ENCODE measurements around the gene SLCO2A1.
A peak's percentile ranks its signal among the peaks of the same experiment; 100 is the strongest.

SLCO2A1 gene

DNA sequence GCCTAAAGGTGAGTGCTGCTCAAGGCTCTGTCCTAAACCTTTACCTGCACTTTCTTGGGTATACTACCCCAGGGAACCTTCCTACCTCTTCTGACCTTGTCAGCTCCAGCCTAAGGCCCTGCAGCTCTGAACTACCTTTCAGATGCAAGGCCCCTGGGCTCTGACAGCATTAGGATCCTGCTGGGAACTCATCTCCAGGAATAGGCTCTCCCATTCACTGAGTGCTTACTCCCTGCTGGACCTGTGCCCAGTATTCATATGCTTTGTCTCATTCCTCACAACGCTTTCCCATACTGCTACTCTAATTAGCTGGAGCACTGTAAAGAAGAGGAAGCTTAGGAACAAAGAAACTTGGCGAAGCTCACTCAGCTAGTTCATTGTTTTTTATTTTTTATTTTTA lies 80.3 kb downstream of the SLCO2A1 start:
- no peak for DNase-seq (ENCODE audit: low read depth)

DNA sequence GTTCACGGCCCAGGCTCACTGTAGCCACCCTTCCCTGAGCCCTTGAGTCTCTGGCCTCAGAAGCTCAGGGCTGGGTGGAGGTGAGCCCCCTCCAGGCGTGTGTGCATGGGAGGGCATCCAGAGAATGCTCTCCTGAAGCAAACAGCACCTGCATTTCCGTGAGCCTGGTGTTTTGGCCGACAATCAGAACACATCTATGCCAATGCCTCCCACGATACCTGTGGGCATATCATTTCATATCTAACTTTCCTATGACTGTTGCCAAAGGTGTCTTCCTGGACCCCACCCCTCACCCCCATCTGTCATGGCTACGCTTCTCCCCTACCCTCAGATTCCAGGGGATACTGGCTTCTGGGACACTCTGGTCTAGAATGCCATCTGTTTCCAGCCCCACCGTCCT lies 80.7 kb downstream of the SLCO2A1 start:
- DNase-seq (ENCODE audit: low read depth) = no peak

DNA sequence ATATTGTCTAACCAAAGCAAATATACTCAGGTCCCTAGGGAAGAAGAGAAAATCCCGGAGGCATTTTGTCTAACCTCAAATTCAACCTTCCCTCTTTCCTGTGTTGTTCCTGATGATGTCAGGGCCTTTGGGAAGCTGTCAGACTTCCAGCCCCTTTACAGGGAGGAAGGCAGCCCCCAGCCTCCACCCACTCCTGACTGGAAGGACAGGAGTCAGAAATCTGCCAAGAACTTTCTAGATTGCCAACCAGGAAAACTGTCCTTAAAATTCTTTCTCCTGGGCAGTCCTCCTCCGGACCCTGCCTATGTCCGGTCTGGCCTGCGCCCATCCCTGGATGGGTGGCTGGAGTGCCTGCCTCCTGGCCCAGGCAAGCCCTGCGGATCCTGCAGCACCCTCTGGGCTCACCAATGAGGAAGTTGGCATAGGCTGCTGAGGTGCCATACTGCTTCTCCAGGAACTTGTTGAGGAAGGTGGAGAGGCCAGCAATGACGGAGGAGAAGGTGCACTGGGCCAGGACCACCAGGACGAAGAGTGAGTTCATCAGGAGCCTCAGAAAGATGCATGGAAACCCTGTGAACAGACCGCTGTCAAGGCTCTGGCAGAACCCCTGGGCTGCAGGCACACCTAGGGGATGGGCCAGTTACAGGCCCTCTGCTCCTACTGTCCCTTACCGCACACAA lies 81.5 kb downstream of the SLCO2A1 start:
- no peak for DNase-seq (ENCODE audit: low read depth)

DNA sequence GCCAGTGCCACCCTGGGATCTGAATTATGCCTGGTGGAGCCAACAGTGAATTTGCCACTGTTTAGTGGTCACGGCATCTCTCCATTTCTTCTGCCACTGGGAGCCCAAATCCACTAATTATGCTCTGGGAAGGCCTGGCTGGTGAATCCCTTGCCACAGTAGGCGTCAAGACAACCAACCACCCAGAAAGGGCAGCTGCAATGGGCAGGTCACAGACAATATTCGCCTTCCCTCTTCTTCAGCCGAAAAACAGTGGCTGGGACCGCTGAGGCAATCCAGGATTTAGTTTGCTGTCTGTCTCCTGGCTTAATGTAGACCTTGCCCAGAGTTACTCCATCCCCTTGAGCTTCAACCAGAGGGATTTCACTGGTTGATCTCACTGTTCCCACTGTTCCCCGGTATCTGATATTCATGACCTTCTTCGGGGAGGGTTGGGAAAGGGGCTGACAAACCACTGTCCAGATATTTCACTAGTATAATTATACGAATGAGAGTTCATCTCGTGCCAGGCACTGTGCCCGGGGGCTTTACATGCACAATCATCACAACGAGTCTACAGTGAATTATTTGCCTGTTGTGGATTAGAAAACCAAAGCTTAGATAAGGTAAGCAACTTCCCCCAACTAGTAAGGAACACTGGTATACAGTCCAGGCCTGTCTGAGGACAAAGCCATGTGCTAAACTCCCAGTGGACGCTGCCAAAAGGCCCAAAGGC lies 84.2 kb downstream of the SLCO2A1 start:
- no peak for DNase-seq (ENCODE audit: low read depth)

DNA sequence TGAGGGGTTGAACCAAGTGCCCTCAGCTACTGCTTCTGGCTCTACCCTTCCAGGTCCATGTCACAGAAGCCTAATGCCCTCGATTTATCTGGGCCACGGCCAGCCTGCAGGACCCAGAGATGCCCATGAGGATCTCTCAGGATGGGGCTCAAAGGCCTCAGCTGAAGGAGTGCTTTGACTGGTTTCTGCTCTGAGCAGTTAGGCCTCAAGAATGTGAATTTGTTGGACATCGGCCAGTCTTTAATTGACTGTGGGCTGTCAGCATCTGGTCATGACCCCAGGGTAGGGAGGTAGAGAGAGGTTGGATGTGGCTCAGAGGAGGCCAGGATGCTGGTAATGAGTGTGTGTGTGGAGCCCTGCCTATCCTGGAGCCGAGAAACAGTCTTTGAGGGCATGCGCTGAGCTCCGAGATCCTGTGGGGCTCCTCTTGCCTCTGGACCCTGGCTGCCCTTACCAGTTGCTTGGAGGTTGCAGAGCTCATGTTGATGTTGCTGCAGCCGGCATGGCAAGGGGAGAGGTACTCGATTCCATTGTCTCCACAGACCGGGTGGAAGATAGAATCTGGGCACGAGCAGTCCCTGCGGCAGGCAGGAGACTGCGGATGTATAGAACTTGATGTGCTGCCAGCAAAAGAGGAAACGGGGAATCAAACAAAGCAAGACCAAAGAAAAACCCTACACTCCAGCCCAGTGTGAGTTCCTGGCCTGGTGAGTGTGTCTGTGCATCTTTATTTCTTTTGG lies 84.9 kb downstream of the SLCO2A1 start:
- DNase-seq (ENCODE audit: low read depth) = peak; percentile 88

DNA sequence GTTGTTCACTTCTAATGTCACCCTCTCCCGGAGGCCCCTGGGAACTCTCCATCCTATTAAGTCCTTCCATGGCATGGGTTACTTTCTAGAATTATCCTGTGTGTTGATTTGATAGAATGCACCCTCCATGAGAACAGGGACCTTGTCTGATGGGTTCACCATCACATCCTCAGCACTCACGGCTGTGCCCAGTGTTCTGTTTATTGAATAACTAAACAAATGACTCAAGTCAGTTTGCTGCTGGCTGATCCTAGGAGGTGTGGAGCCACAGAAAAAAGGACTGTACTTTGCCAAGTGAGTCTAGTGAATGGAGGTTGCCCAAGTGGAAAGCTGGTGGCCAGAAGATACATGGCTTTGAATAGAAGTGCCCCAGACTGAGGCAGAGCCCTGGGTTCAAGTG lies 85.5 kb downstream of the SLCO2A1 start:
- DNase-seq (ENCODE audit: low read depth) = peak; percentile 59

DNA sequence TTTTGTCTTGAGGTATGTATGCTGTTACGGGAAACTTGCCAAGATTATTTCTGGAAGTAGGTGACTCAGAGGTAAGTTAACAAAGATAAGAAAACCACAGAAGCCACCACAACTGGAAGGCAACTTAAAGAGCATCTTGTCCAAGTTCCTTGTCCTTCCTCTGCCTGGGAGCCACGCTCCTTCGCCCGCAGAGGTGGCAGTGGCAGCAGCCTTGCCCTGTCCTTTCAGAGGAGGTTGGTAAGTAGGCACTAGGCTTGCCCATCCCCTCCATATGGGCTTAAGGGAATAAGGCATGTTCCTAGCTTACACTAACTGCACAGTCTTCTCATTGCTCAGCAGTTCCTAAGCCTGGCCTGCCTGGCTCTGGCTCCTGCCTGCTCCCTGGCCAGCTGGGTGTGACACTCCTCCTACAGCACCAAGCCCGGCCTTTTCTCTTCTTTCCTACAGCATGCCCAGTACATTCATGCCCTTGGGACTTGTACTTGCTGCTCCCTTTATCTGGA lies 86.0 kb downstream of the SLCO2A1 start:
- DNase-seq (ENCODE audit: low read depth) = peak; percentile 88

DNA sequence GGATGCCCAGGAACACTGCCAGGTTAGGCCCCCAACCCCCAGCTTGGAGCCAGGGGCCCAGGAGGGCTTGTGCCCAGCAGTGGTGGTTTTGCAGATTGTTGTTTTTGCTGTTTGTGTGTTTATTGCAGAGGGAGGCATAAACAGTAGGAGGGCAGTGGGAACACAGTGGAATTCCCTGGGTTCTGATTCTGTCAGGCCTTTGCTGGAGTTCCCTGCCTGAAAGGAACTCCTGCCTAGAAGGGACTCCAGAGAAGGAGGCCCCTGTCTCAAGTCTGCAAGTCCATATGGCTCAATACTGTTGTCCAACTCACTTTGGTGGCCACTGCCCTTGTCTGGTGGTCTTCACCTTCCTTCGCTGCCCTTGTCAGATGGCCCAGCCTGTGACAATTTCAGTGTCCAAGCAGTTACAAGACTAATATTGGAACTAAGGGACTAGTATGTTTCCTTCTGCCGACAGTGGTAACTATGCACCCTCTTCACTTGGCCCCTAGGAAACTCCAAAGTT lies 86.6 kb downstream of the SLCO2A1 start:
- no peak for DNase-seq (ENCODE audit: low read depth)

DNA sequence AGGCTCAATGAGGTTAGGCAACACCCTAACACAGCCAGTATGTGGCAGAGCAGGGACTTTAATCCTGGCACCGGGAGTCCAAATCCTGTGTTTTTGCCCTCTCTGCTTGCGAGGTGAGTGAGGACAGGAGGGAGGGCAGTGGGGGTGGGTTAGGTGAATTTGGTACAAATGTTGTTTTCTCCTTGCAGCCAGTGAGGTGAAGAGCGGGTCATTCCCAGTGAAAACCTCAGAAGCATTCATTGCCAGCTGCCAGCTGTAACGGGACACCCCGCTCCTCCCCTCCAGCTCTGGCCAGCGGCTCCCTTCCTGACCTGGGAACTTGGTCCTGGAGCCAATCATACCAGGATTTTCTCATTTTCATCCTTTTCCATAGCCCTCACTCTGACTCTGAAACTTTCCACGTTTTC lies 88.3 kb downstream of the SLCO2A1 start:
- peak; percentile 47 for DNase-seq (ENCODE audit: low read depth)

DNA sequence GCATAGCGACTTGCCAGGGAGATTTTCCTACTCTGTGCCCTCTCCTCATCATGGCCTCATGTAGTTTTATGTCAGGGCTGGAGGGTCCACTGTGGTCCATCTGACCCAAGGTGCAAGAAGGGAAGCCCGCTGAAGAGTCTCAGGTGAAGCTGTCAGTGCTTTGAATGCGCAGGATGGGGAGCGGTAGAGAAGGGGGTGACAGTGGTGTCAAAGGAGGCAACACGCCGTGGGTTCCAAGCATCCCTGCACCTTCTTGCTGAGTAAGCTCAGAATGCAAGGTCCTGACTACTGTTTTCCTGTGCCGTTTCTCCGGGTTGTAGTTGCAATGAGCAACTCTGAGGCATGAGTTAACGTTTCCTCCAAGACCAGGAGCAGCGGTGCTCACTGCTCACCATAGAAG lies 89.2 kb downstream of the SLCO2A1 start:
- DNase-seq (ENCODE audit: low read depth) = no peak

DNA sequence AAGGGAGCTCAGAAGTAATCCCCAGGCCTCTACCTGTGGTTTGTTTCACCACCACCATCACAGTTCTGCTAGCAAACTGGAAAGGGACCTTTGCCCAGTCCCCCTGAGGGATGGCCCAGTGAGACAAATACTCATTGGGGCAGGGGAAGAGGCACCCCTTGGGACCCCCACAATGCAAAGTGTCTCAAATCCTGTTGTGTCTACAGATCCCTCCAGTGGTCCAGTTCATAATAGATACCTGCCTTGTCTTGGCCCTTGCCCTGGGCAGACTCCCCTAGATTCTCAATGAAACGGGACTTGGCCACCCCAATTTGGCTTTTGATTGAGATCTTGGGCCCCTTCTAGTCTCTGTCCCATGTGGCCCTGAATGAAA lies 90.3 kb downstream of the SLCO2A1 start:
- no peak for DNase-seq (ENCODE audit: low read depth)

DNA sequence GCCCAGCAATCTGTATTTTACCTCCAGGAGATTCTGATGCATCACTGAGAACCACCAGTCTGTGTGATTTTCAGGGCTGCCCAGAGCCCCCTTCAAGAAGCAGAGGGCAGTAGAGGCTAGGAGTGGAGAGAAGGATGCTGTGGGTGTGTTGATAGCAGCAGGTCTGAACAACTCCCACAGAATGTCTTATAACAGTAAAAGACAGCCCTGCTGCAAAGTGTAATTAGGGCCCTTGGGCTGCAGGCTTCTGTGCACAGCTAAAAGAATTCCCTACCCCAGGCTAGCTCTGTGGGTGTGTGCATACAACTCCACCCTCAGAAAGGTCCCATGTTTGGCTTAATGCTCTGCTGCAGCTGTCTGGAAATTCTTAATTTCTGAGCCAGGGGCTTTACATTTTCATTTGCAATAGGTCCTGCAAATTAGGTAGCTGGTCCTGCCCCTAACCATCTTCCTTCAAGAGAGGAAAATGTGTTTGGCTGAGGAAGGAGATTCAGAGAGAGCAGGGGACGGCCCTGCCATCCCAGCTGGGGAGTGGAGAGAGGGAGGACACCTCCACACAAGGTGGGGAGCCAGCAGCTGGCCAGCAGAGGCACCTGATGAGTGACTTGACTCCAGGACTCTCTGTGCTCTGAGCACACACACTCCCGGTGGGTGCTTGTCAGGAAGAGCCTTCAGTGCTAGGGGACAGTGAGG lies 90.8 kb downstream of the SLCO2A1 start:
- peak; percentile 51 for DNase-seq (ENCODE audit: low read depth)

DNA sequence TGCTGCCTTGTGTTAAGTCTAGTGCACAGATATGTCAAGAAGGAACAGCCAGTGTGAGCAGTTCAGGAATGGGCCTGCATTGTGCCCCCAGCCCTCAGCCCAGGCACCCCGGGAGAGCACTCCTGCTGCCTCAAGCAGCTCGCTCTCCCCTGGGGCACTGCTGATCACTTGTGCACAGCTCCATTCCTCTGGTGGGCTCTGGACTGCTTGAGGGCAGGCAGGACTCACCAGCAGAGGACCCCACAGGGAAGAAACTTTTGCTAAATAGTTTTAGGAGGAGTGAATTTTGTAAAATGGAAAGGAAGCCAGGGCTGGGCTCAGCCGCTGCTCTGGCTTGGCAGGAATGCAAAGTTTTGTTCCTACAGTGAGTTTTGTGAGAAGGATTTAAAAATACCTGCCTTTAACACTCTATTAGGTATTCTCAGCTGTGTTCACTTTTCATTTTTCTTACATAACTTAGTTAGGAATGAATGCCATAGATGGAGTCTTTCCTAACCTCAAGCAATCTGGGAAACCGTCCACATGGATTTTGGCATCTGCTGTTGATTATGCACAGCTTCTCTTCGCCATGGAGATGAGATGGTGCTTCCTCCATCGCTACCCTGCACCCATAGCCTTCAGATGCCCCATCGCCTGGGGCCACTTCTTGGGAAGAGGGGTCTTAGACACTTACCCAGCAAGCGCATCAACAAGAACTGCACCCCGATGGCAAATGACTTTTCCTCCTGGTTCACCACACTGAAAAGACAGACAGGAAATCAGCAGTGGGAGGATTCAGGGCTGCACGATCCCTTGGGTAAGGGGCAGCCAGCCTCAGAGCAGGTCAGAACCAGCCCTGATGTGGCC lies 91.7 kb downstream of the SLCO2A1 start:
- DNase-seq (ENCODE audit: low read depth) = peak; percentile 86

DNA sequence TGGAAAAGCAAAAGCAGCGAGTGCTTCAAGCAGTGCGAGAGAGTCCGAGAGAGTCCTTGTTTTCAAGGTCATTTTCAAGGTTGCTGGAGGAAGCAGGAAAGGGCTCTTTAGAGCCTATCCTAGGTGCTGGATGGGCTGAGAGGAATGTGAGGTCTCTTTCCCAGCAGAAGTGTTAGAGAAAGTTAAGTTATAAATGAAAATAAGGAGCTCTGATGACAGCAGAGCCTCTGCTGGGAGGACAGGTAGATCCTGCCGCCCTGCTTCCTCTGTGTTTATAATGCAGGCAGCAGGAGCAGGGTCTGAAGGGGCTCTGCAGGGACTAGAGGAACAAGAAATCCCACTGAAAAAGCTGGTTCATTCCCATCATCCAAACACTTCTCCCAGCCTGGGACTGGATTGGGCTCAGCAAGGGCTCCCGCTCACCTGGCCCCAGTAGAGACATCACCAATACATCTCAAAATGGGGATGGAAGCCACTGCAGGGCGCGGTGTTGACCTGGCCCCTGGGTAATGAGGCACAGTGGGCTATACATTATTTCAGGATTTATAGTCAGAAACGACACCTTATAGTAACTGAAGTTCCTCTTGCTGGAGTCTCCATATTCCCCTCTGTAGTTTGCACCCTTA lies 92.6 kb downstream of the SLCO2A1 start:
- DNase-seq (ENCODE audit: low read depth) = no peak

DNA sequence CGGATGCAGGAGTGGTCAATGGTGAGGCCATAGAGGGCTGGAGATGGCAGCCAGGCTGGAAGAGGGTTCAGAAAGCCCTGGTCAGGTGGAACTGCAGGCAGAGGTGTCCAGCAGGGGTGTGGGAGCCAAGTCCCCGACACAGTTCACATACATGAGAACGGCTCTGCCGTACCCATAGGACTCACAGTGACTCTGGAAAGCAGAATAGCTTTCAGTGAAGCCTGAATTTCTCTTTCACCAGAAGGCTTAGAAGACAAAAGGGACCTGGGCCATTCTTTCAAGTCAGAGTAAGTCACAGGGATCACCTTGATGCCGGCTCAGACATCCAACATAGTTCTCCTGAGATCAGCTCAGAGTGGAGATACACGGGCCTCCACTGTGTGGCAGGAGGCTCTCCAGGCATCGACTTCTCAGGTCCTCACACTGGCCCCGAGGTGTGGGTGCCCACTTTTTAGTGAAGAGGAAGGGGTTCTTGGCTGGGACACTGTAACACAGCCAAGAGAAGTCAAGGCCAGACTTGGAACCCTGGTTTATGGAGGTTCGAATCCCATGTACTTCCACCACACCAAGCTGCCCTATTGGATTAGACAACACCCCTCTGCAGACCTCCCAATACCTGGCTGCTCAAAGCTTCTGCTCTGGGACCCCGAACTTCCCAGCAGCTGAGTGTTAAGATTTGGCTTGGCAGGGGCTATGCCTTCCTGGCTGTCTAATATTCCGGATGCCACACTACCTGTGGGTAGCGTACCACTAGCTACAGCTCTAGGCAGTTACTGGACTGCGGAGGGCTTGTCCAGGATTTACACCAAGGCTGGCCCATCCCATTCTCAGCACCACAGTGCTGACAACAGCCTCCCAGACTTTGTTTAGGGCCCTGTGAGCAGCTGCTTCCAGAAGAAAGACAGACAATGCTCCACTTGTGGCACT lies 93.6 kb downstream of the SLCO2A1 start:
- DNase-seq (ENCODE audit: low read depth) = no peak

DNA sequence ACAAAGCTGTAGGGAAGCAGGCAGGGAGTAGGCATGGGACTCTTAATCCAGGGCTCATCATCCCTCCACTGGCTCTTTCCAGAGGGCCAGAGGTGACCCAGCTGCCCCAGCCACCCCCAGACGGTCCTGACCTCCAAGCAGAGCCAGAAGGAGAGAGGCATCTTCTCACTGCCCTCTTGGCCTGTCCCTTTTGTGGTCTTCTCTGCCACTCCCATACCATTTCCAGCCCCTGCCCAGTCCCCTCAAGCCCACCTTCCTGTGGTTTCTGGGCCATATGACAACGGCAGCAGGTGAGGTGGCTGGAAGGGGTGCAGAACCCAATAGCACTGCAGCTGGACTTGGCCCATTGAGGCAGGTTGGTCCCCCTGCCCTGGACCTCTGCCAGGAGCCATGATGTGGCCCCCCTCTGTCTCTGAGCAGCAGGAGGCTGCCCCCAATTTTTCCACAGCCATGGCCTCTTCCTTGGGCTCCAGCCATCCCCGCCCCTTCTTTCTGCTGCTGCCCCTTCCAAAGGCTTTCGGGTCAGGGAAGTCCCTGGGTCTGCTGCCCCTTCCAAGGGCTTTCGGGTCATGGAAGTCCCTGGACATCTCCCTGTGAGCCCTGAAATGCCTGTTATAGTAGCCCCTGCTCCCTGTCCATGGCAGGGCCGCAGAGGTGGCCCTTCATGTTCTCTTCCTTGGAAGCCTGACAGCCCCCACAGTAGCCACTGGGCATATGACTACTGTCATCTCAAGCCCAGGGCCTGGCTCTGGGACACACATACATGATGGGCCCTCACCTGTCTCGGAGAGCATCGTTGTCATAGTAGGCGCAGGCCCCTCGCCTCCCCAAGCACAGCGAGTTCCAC lies 94.5 kb downstream of the SLCO2A1 start:
- DNase-seq (ENCODE audit: low read depth) = no peak

DNA sequence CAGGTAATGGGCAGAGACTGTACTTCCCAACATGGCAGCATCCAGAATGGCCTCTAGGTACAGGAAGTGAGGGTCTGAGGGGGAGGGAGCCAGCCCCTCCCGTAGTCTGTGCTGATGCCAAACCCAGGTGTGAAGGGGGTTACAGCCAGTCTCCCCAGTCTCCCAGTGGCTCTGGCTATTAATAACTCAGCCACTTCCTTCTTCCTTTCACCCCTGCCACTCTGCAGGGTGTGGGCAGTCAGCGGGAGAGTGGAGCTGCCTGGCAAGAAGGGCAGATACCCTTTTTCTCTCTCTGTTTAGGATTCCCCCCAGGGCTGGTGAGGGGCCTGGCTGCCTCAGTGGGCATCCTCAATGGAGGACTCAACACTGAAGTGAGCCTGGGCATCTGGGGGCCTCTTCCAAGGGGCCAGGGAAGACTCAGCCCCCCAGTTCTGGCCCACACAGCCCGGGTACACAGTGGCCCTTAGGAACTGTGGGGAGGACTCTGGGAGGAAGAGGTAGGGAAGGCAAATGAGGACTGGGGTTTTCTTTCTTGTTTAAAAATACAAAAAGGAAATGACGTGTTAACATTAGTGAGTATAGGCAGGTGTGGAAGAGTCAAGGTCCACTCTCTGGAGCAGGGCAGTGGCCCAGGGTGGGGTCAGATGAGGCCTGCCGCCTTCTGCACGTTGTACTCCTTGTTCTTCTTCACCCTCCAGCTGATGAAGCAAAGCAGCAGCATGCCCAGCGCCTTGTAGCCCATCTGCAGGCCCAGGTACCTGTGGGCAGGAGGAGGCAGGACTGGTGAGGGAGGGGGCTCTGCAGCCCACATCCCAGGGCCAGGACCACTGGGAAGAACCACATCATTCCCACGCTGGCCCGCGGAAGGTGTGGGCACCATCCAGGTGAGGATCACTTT lies 95.4 kb downstream of the SLCO2A1 start:
- no peak for DNase-seq (ENCODE audit: low read depth)
